VCaP (cell line): ENCODE measurements around the gene DIP2A.

Experiments used
- H3K27ac ChIP-seq: fragments of 450-650 bp; 2 replicates; pipeline ENCODE4 v1.5.1; 2017
- TF ChIP-seq, protein P1 (sequence below): fragments of 450-650 bp; conservative IDR thresholded peaks from 2 replicates; pipeline ENCODE4 v1.5.1; 2017; ENCODE audit warnings: mild to moderate bottlenecking, moderate library complexity

Gene DIP2A

DNA sequence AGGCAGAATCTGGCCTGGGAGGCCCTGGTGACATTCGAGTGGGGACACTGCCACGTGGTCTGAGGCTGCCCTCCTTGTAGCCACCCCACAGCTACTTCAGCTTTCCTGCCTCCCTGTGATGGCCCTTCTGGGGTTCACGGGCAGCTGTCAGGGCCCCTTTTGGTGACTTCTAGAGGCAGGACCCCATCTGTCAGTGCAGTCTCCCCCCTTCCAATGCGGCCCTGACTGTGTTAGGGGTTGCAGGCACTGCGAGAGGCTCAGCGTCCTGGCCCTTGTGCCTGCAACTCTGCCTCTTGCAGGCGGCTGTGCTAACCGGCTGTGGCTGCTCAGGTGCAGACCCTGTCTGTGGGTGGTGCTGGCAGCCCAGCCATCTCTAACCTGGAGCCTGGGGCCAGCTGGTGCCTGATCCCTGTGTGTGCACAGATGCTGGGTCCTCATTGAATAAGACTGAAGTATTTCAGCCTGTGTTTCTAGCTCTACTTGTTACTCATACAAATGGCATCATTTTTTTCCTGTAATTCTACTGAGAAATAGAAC is 84.0 kb downstream of the DIP2A start:
- no peak overlapping the region for H3K27ac ChIP-seq
- TF ChIP-seq, protein P1, sequence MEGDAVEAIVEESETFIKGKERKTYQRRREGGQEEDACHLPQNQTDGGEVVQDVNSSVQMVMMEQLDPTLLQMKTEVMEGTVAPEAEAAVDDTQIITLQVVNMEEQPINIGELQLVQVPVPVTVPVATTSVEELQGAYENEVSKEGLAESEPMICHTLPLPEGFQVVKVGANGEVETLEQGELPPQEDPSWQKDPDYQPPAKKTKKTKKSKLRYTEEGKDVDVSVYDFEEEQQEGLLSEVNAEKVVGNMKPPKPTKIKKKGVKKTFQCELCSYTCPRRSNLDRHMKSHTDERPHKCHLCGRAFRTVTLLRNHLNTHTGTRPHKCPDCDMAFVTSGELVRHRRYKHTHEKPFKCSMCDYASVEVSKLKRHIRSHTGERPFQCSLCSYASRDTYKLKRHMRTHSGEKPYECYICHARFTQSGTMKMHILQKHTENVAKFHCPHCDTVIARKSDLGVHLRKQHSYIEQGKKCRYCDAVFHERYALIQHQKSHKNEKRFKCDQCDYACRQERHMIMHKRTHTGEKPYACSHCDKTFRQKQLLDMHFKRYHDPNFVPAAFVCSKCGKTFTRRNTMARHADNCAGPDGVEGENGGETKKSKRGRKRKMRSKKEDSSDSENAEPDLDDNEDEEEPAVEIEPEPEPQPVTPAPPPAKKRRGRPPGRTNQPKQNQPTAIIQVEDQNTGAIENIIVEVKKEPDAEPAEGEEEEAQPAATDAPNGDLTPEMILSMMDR: no peak

DNA sequence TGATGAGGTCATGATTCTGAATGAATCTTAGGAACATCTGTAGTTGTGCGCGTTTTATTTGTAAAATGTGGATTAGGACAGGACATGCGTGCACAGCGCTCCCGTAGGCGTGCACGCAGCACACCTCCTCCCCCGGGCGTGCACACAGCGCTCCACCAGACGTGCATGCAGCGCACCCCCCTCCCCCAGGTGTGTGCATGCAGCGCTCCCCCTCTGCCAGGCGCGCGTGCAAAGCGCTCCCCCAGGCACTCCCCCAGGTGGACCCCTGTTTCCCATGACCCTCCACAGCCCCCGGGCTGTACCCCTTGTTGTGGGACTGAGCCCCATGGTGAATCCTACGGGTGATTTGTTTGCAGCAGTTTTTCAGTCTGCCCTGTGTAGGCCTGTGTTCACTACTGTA is 84.6 kb downstream of the DIP2A start:
- no peak overlapping the region for H3K27ac ChIP-seq
- TF ChIP-seq, protein P1: no peak

DNA sequence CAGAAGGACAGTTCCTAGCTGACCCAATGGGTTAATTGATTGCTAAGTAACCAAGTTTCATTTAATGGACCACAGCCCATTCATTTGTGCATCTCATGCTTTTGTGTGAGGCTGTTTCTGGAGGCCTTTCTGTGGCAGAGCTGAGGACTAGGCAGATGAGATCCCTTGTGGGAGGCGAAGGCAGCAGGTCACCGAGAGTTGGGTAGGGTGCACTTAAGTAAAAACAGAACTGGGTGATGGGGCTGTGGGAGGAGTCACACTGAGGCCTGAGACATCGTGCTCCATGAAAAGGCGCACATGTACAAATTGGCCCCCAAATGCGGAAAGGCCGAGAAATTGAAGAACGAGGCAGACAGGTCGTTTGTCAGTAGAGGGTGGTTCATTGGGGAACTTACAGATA is 85.3 kb downstream of the DIP2A start:
- TF ChIP-seq, protein P1: no peak

DNA sequence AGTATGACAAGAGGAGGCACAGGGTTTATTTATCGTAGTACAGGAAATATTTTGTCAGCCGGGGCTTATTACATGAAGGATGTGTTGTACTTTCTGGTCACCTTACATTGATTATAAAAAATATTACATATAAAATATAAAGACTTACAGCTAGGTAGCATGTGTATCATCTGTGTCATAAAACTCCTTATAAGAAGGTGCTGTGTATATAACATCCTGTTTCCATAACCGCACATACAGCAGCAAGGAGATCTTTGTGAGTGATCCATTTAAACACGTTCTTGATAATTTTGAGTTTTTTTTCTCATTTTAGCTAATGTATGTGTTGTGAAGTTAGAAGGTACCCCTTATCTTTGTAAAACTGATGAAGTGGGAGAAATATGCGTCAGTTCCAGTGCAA is 86.1 kb downstream of the DIP2A start:
- TF ChIP-seq, protein P1: no peak
- no peak overlapping the region for H3K27ac ChIP-seq

More for the DNA sequence above, 85.3 kb downstream of the DIP2A start:
- H3K27ac ChIP-seq: no peak overlapping the region

DNA sequence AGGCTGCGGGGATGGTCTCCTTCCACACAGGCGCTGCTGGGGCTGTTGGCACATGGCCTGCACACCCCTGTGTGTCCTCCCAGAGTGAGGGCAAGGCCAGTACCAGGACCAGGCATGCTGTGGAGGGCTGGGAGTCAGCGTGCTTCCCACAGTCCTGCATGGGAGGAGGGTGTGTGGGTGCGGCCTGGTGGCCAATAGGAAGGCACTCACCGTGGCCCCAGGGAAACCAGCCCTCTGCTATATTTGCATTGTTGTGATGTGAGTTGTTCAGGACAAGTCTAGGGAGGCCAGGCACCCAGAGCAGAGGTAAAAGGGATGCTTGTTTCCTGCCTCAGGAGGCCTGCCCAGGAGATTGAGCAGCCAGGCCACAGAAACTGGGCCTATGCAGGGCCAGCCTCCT is 86.7 kb downstream of the DIP2A start:
- TF ChIP-seq, protein P1: no peak
- no peak overlapping the region for H3K27ac ChIP-seq

DNA sequence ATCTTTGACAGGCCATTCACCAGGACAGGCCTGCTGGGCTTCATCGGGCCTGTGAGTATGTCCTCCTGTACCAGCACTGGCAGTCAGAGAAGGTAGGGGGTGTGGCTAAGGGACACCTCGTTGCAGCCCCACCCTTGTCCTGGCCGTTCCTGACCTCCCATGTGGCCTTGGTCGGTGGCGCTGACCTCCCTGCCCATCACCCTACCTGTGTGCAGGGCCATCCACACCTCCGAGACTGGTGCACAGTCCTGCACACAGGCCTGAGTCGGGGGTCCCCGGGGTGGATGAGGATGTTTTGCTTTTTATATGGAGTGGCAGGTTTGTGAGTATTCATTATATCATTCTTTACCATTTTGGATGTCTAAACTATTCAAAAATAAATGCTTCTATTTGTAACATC is 87.2 kb downstream of the DIP2A start:
- no peak overlapping the region for H3K27ac ChIP-seq
- TF ChIP-seq, protein P1: no peak

DNA sequence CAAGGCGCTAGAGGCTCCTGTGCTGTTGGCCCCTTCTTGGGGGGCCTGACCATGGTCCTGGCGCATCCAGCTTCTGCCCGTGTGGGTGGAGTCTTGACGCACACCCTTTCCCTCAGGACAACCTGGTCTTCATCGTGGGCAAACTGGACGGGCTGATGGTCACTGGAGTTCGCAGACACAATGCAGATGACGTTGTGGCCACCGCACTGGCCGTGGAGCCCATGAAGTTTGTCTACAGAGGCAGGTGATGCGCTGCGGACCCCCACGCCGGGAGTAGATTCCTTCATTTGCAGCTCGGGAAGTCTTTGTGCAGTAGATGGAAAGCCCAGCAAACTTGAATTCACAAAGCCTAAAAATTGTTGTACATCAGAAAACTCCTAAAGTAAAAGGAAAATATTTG is 88.1 kb downstream of the DIP2A start:
- H3K27ac ChIP-seq: no peak overlapping the region
- TF ChIP-seq, protein P1: no peak
